Left cardiac atrium (tissue), 4 donors: ENCODE results near the gene MSMP. TPM values are rescaled to one million over a fixed set of nuclear protein-coding genes. Genes with fewer than 3 reads are reported as not detected.
A peak's percentile ranks its signal among the peaks of the same experiment; 100 is the strongest.

ENCODE experiments used
- ATAC-seq, 2 donors: fragments of 200-7000 bp; cut with Tn5 transposase; one replicate each; pipeline ENCODE4 v1.9.1; 2020; ENCODE audit warnings: mild to moderate bottlenecking in 2 of 2, moderate library complexity in 2 of 2
- DNase-seq: peaks from one replicate; pipeline ENCODE4 v3.0.0-alpha.2; 2020
- intact Hi-C, 2 donors: fragments of 100-400 bp; cut with DNase I; formaldehyde crosslinking; loops; one replicate each; pipeline versions ENCODE4 v1.14.1 to v1.15.1; 2022 to 2023
- total RNA-seq, 2 donors: library from RNA; stranded (reverse); fragmentation: NEBNext Ultra II Directional; extraction: Animal tissue kit (Norgen Biotek cat#: 25700); gene quantifications; one replicate each; pipeline ENCODE4 v1.2.1, GENCODE V29; 2021
- donor health status: DM: no; HTN: yes; CAD: no.
- donor health status: DM: no; HTN: yes; CAD: no; lungs with severe emphysema.
- donor health status: DM: yes; HTN: yes; CAD: no.
- donor health status: Dilated cardiomyopathy.

Gene MSMP
- total RNA-seq, 2 donors from 2014 or later: not detected

GRCh38 chr9:35729700-35730485 lies 24.2 kb downstream of the MSMP start:
- intact Hi-C loops: loop anchor here in 1 of 2 donors (2.0 to 5.0 kb wide), 2 partner anchors 38 to 69 kb away; no protein-coding TSS in a partner anchor
- ATAC-seq (peak in 1 of 2 donors; percentile 4), DNase-seq (peak; percentile 72)

- ATAC-seq (no peak), DNase-seq (no peak)
- intact Hi-C loops: loop anchor here in 1 of 2 donors (2.0 to 5.0 kb wide), 2 partner anchors 37 to 68 kb away; no protein-coding TSS in a partner anchor
These were observed 25.0 kb downstream of the MSMP start for GRCh38 chr9:35729101-35729500.

- peak; percentile 85 for DNase-seq
- ATAC-seq: peak; percentile 39 to 50
- intact Hi-C loops: loop anchor here in 1 of 2 donors (2.0 to 5.0 kb wide), 2 partner anchors 36 to 68 kb away; no protein-coding TSS in a partner anchor
These were observed 25.8 kb downstream of the MSMP start for GRCh38 chr9:35728041-35728971.

GRCh38 chr9:35727676-35728040 lies 26.4 kb downstream of the MSMP start:
- no peak for ATAC-seq
- no peak for DNase-seq
- intact Hi-C loops: loop anchor here in 1 of 2 donors (2.0 to 5.0 kb wide), 2 partner anchors 35 to 67 kb away; no protein-coding TSS in a partner anchor

- intact Hi-C loops: loop anchor here in 1 of 2 donors (5.0 kb wide), 1 partner anchor 35 kb away; no protein-coding TSS in a partner anchor
- peak; percentile 20 to 56 for ATAC-seq
- peak; percentile 53 for DNase-seq
These were observed 27.1 kb downstream of the MSMP start for GRCh38 chr9:35726931-35727330.

GRCh38 chr9:35725362-35725761 lies 28.7 kb downstream of the MSMP start:
- ATAC-seq (no peak), DNase-seq (no peak)
- intact Hi-C loops: loop anchor here in 1 of 2 donors (5.0 kb wide), 1 partner anchor 33 kb away; no protein-coding TSS in a partner anchor

GRCh38 chr9:35723908-35724307 lies 30.2 kb downstream of the MSMP start:
- intact Hi-C loops: no loop called here
- DNase-seq: no peak
- ATAC-seq: no peak

- intact Hi-C loops: no loop called here
- no peak for ATAC-seq
- DNase-seq: no peak
These were observed 30.6 kb downstream of the MSMP start for GRCh38 chr9:35723426-35723825.

GRCh38 chr9:35719546-35719945 lies 34.5 kb downstream of the MSMP start:
- no peak for ATAC-seq
- intact Hi-C loops: no loop called here
- DNase-seq: no peak

- DNase-seq: no peak
- intact Hi-C loops: no loop called here
- ATAC-seq: peak in 1 of 2 donors; percentile 4
These were observed 35.2 kb downstream of the MSMP start for GRCh38 chr9:35718721-35719511.

- DNase-seq: no peak
- intact Hi-C loops: no loop called here
These were observed 36.8 kb downstream of the MSMP start for GRCh38 chr9:35717132-35717870.

GRCh38 chr9:35716230-35716629 lies 37.8 kb downstream of the MSMP start:
- DNase-seq: no peak
- intact Hi-C loops: no loop called here
- ATAC-seq: peak in 1 of 2 donors; percentile 44

More at GRCh38 chr9:35717132-35717870, 36.8 kb downstream of the MSMP start:
- no peak for ATAC-seq

GRCh38 chr9:35714579-35715252 lies 39.4 kb downstream of the MSMP start:
- DNase-seq: no peak
- intact Hi-C loops: no loop called here
- no peak for ATAC-seq

- ATAC-seq (no peak), DNase-seq (no peak)
- intact Hi-C loops: no loop called here
These were observed 40.0 kb downstream of the MSMP start for GRCh38 chr9:35714123-35714522.

GRCh38 chr9:35713578-35713977 lies 40.5 kb downstream of the MSMP start:
- no peak for ATAC-seq

GRCh38 chr9:35712762-35713400 lies 41.2 kb downstream of the MSMP start:
- ATAC-seq (no peak), DNase-seq (no peak)
- intact Hi-C loops: no loop called here

More at GRCh38 chr9:35713578-35713977, 40.5 kb downstream of the MSMP start:
- no peak for DNase-seq
- intact Hi-C loops: no loop called here
